ENCODE results near the gene MRM3. TPM values are rescaled to one million over a fixed set of nuclear protein-coding genes. Genes with fewer than 3 reads are reported as not detected.

MRM3 gene
- total RNA-seq, 2 experiments from 2014 or later = 16.9 to 19.6 TPM

Other genes with a start within 250 kb of the MRM3 start
- 10 to 100 TPM; 65.1 to 75.7 TPM for gene VPS53, start 67.5 kb upstream of the MRM3 start, total RNA-seq
- gene TLCD3A, start 49.8 kb upstream of the MRM3 start, total RNA-seq = 1 to 10 TPM; 5.6 to 5.8 TPM
- gene GEMIN4, start 30.1 kb upstream of the MRM3 start, total RNA-seq = 10 to 100 TPM; 29.1 to 35.7 TPM
- 10 to 100 TPM; 57.6 to 71.6 TPM for gene GLOD4, start 73 bp upstream of the MRM3 start, total RNA-seq
- gene NXN, start 197.4 kb downstream of the MRM3 start, total RNA-seq = under 1 TPM; 0.22 to 0.65 TPM
- 1 to 10 TPM; 8.4 to 9.2 TPM for gene TIMM22, start 214.8 kb downstream of the MRM3 start, total RNA-seq